ENCODE measurements around the gene NANOG. TPM values are rescaled to one million over a fixed set of nuclear protein-coding genes. Genes with fewer than 3 reads are reported as not detected.
"Not testable (repeated sequence)": the region's sequence is repeated elsewhere in the genome, so short reads cannot be mapped to it uniquely, and the experiment has no call there.

The NANOG gene
- total RNA-seq, 2 experiments from 2014 or later: not detected

DNA sequence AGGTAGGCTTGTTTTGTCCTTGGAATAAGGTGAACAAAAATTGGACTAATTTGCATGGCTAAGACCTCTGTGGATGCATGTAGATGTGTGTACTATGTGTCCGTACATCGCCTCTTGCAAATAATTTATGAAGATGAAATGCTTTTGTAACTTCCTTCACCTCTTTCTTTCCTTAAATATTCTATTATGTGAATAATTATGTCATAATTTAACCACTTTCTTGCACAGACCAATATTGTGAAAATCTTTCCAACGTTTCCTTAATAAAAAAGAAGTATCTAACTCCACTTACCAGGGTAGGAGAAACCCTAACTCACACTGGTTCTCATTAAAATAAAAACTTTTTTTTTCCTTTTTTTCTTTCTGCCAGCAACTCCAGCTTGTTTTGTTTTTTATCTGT lies 4.0 kb downstream of the NANOG start:
- no peak for DNase-seq
- intact Hi-C loops (cut with micrococcal nuclease): no loop called here
- H3K36me3 Mint-ChIP-seq (ENCODE audit: low read depth): no peaks in the 10 kb centered on the region
- no peak overlapping the region for H3K27ac Mint-ChIP-seq
- CTCF ChIA-PET: no interaction called here
- no peak for ATAC-seq
- TF ChIP-seq CTCF (IDR thresholded peaks at IDR 0.05): no peak
- H3K9me3 Mint-ChIP-seq: no peaks in the 10 kb centered on the region
- no peak overlapping the region for H3K4me3 Mint-ChIP-seq
- no peaks in the 10 kb centered on the region for H3K4me1 Mint-ChIP-seq (ENCODE audit: low read depth)
- POLR2A ChIA-PET: no interaction called here
- H3K27me3 Mint-ChIP-seq: peaks cover 2% of the 10 kb centered on the region

DNA sequence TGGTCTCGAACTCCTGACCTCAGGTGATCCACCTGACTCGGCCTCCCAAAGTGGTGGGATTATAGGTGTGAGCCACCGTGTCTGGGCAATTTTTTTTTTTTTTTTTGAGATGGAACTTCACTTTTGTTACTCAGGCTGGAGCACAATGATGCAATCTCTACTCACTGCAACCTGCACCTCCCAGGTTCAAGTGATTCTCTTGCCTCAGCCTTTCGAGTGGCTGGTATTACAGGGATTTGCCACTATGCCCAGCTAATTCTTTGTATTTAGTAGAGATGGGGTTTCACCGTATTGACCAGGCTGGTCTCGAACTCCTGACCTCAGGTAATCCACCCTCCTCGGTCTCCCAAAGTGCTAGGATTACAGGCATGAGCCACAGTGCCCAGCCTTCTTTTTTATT lies 8.1 kb downstream of the NANOG start:
- H3K27ac Mint-ChIP-seq; POLR2A ChIA-PET; DNase-seq; intact Hi-C loops (cut with micrococcal nuclease); H3K36me3 Mint-ChIP-seq (ENCODE audit: low read depth); ATAC-seq; H3K9me3 Mint-ChIP-seq; H3K4me3 Mint-ChIP-seq; H3K4me1 Mint-ChIP-seq (ENCODE audit: low read depth); H3K27me3 Mint-ChIP-seq: not testable (repeated sequence)
- CTCF ChIA-PET: interaction anchor here (0.6 kb wide), 1 partner anchor 146 kb away, joined by 3 read pairs; no protein-coding TSS in a partner anchor

DNA sequence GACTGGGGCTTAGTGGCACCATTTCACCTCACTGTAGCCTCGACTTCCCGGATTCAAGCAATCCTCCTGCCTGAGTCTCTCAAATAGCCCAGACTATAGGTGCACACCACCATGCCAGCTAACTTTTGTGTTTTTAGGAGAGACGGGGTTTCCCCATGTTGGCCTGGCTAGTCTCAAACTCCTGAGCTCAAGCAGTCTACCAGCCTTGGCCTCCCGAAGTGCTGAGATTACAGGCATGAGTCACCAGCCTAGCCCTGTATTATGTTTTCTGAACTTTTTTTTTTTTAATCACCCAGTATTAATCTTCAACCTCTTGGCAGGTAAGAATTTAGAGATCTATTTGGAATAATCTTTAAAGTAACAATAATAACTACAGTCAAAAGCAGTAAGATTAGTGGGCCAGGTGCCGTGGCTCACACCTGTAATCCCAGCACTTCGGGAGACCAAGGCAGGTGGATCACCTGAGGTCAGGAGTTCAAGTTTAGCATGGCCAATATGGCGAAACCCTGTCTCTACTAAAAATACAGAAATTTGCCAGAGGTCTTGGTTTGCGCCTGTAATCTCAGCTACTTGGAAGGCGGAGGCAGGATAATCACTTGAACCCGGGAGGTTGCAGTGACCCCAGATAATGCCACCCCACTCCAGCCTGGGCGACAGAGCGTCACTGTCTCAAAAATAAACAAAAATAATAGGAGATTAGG lies 8.6 kb downstream of the NANOG start:
- H3K27ac Mint-ChIP-seq: no peak overlapping the region
- intact Hi-C loops (cut with micrococcal nuclease): no loop called here
- no peaks in the 10 kb centered on the region for H3K4me1 Mint-ChIP-seq (ENCODE audit: low read depth)
- peaks cover 2% of the 10 kb centered on the region for H3K27me3 Mint-ChIP-seq
- no peaks in the 10 kb centered on the region for H3K36me3 Mint-ChIP-seq (ENCODE audit: low read depth)
- no peaks in the 10 kb centered on the region for H3K9me3 Mint-ChIP-seq
- ATAC-seq (no peak), DNase-seq (no peak)
- no peak for TF ChIP-seq CTCF (IDR thresholded peaks at IDR 0.05)
- H3K4me3 Mint-ChIP-seq: no peak overlapping the region
- ChIA-PET POLR2A (no interaction called here), CTCF (interaction anchor here (0.6 to 1.2 kb wide), 2 partner anchors 9 to 147 kb away, joined by 3 to 5 read pairs; no protein-coding TSS in a partner anchor)

DNA sequence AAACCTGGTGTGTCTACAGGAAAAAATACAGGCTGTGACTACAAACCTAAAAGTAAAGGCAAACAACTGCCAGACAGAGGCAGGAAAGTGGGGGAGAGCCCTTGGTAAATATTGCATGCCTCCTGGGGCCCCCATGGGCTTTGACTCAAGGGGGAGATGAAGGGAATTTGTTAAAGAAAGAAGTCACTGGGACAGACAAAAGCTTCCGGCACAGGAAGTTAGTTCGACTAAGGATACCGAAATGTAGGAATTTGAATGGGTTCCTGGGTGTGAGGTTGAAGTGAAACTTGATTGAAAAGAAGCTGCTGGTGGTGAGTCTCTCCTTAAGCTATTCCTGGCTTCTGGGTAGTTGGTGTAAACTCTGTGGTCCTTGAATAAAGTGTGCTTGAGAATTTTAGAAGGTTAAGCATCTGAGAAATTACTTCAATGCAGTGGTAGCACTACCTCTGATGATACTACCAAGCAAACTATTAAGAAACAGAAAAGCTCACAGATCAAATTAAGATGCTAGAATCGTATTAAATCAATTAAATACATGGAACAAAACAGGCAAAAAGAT lies 9.6 kb downstream of the NANOG start:
- DNase-seq; H3K4me1 Mint-ChIP-seq (ENCODE audit: low read depth); ATAC-seq; H3K36me3 Mint-ChIP-seq (ENCODE audit: low read depth); intact Hi-C loops (cut with micrococcal nuclease); H3K27ac Mint-ChIP-seq; H3K9me3 Mint-ChIP-seq; H3K4me3 Mint-ChIP-seq; POLR2A ChIA-PET; H3K27me3 Mint-ChIP-seq: not testable (repeated sequence)
- CTCF ChIA-PET: interaction anchor here (1.2 kb wide), 1 partner anchor 8 kb away, joined by 5 read pairs; no protein-coding TSS in a partner anchor

DNA sequence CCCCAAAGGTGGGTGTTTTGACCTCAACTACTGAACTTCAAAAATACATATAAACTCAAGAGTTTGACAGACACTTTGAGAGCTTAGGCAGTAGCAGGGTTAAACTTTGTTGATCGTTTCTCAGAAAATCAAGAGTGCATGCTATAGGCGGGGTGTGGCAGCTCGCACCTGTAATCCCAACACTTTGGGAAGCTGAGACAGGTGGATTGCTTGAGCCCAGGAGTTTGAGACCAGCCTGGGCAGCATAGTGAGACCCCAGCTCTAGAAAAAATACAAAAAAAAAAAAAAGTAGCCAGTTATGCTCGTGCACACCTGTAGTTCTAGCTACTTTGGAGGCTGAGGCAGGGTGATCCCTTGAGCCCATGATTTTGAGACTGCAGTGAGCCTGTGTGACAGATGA lies 12.3 kb downstream of the NANOG start:
- ChIA-PET POLR2A (no interaction called here), CTCF (interaction anchor here (1.1 to 1.6 kb wide), 4 partner anchors 118 to 190 kb away, joined by 3 to 5 read pairs (median 4); no protein-coding TSS in a partner anchor)
- TF ChIP-seq CTCF (IDR thresholded peaks at IDR 0.05): no peak
- intact Hi-C loops (cut with micrococcal nuclease): no loop called here
- Mint-ChIP-seq H3K4me1 (ENCODE audit: low read depth) (no peaks in the 10 kb centered on the region), H3K4me3 (no peak overlapping the region), H3K27me3 (no peaks in the 10 kb centered on the region), H3K27ac (no peak overlapping the region), H3K9me3 (no peaks in the 10 kb centered on the region), H3K36me3 (ENCODE audit: low read depth) (no peaks in the 10 kb centered on the region)
- DNase-seq (no peak), ATAC-seq (no peak)

- CTCF ChIA-PET: interaction anchor here (0.6 to 5.9 kb wide), 26 partner anchors 8 to 517 kb away, joined by 3 to 52 read pairs (median 4); partner anchors contain the start of gene GDF3
- H3K4me1 Mint-ChIP-seq (ENCODE audit: low read depth); H3K27me3 Mint-ChIP-seq; ATAC-seq; DNase-seq; intact Hi-C loops (cut with micrococcal nuclease); H3K4me3 Mint-ChIP-seq; POLR2A ChIA-PET; H3K27ac Mint-ChIP-seq; H3K36me3 Mint-ChIP-seq (ENCODE audit: low read depth); H3K9me3 Mint-ChIP-seq: not testable (repeated sequence)
These were observed 17.1 kb downstream of the NANOG start for GRCh38 chr12:7806319-7806718.
